ENCODE data around the gene PIGK. TPM values are rescaled to one million over a fixed set of nuclear protein-coding genes. Genes with fewer than 3 reads are reported as not detected.
A peak's percentile ranks its signal among the peaks of the same experiment; 100 is the strongest.

The PIGK gene
- total RNA-seq, 1 donor from 2014 or later, result 21.9 TPM

DNA sequence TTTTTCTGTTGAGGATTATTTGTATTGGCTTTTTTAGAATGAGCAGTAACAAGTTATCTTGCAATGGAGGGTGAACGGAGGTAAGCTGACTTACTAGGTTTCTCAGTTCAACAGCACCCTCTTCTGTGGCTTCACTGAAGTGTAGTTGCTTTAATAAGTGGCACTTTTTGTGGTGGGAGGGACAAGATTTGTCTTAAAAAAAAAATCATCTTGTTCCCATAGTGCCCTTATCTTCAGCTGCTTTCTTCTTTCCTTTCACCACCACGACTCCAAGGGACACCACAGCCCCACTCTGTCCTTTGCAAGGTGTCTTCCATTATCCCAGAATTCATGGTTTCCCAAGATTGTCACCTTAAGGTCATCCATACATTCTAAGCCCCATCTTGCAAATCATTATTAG is 92.9 kb downstream of the PIGK start:
- H3K27me3 Mint-ChIP-seq, result no peaks in the 10 kb centered on the region
- H3K9me3 Mint-ChIP-seq, result no peaks in the 10 kb centered on the region
- TF ChIP-seq CTCF (conservative IDR thresholded peaks at IDR 0.05), result peak; percentile 86
- H3K4me3 Mint-ChIP-seq, result no peak overlapping the region
- H3K27ac Mint-ChIP-seq, result no peak overlapping the region
- DNase-seq (ENCODE audit: extremely low spot score, unreplicated experiment), result no peak
- no peaks in the 10 kb centered on the region for H3K4me1 Mint-ChIP-seq (ENCODE audit: unreplicated experiment)
- no peaks in the 10 kb centered on the region for H3K36me3 Mint-ChIP-seq

- Mint-ChIP-seq H3K36me3 (no peaks in the 10 kb centered on the region), H3K9me3 (no peaks in the 10 kb centered on the region), H3K4me3 (no peak overlapping the region), H3K4me1 (ENCODE audit: unreplicated experiment) (no peaks in the 10 kb centered on the region), H3K27ac (no peak overlapping the region), H3K27me3 (no peaks in the 10 kb centered on the region)
- TF ChIP-seq CTCF (conservative IDR thresholded peaks at IDR 0.05), result no peak
- no peak for DNase-seq (ENCODE audit: extremely low spot score, unreplicated experiment)
Observed at GRCh38 chr1:77121503-77121902, 97.7 kb downstream of the PIGK start.

DNA sequence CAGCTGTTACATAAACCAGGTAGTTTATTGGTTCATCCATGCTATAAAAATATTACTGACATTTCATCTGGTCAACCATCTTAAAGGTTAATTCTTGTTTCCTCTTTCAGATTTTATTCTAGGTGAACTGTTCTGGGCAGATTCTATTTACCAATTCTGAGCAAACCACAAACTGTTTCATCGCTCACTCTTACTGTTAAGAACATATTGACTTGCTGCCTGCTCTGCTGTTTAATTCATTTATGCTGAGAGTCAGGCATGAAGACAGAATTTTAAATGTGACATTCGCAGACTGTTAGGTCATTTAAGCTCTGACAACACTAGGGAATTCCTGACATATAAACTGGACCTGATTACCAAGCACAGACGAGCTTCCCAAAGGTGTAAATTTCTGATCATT is 98.3 kb downstream of the PIGK start:
- no peak for DNase-seq (ENCODE audit: extremely low spot score, unreplicated experiment)
- H3K9me3 Mint-ChIP-seq, result no peaks in the 10 kb centered on the region
- H3K27me3 Mint-ChIP-seq, result no peaks in the 10 kb centered on the region
- H3K27ac Mint-ChIP-seq, result no peak overlapping the region
- H3K36me3 Mint-ChIP-seq, result no peaks in the 10 kb centered on the region
- no peaks in the 10 kb centered on the region for H3K4me1 Mint-ChIP-seq (ENCODE audit: unreplicated experiment)
- TF ChIP-seq CTCF (conservative IDR thresholded peaks at IDR 0.05), result no peak
- no peak overlapping the region for H3K4me3 Mint-ChIP-seq

DNA sequence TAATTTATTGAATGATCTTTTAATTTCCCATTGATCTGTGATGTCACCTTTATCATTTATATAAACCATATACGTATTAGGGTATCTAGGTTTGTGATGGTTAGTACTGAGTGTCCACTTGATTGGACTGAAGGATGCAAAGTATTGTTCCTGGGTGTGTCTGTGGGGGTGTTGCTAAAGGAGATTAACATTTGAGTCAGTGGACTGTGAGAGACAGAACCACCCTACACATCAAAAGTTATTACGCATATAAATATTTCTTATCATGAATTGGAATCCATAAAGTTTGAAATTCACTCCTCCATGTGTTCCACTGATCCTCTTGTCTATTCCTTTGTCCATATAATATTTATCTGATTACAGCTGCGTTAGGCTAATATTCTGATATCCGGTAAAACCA is 100.5 kb downstream of the PIGK start:
- Mint-ChIP-seq H3K4me3 (no peak overlapping the region), H3K36me3 (no peaks in the 10 kb centered on the region), H3K9me3 (no peaks in the 10 kb centered on the region), H3K4me1 (ENCODE audit: unreplicated experiment) (no peaks in the 10 kb centered on the region), H3K27me3 (no peaks in the 10 kb centered on the region), H3K27ac (no peak overlapping the region)
- no peak for DNase-seq (ENCODE audit: extremely low spot score, unreplicated experiment)
- no peak for TF ChIP-seq CTCF (conservative IDR thresholded peaks at IDR 0.05)

DNA sequence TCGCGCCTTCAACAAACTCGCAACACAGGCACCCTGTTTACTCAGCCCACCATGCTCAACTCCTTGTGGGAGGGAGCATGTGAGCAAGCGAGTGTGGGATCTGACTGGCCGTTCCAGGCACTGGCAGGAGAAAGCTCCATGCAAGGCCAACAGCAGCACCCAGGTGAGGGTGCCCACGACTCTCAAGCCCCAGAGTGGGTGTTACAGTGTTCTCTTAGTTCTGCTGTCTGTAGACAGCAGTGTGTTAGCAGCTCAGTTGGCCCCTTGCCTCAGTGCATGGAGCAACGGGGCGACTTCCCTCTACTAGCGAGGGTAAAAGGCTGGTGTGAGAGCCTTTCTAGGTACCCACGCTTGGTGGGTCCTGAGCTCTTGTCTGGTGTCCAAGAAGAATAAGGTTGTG is 114.6 kb downstream of the PIGK start:
- H3K4me3 Mint-ChIP-seq, result no peak overlapping the region
- no peak for DNase-seq (ENCODE audit: extremely low spot score, unreplicated experiment)
- no peaks in the 10 kb centered on the region for H3K27me3 Mint-ChIP-seq
- no peaks in the 10 kb centered on the region for H3K4me1 Mint-ChIP-seq (ENCODE audit: unreplicated experiment)
- H3K27ac Mint-ChIP-seq, result no peak overlapping the region
- H3K9me3 Mint-ChIP-seq, result no peaks in the 10 kb centered on the region
- H3K36me3 Mint-ChIP-seq, result no peaks in the 10 kb centered on the region
- TF ChIP-seq CTCF (conservative IDR thresholded peaks at IDR 0.05), result no peak

DNA sequence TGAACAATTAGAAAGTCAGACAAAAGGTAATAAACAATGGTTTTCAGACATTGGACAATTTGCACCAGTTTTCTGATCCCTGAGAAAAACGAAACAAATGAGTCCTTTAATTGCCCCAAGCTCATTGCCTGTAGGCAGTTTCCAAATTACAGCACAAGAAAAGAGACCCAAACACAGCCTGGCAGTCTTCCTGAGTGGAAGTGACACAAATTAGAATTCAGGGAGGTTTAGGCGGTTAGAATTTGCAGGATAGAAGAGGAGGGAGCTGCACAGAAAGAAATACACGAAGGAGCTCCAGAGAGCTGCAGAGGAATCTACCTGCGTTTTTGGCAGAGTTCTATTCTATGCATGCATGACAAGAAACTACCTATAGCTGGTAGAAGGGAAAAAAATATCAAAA is 115.7 kb downstream of the PIGK start:
- no peaks in the 10 kb centered on the region for H3K36me3 Mint-ChIP-seq
- H3K27me3 Mint-ChIP-seq, result no peaks in the 10 kb centered on the region
- TF ChIP-seq CTCF (conservative IDR thresholded peaks at IDR 0.05), result no peak
- no peaks in the 10 kb centered on the region for H3K9me3 Mint-ChIP-seq
- no peaks in the 10 kb centered on the region for H3K4me1 Mint-ChIP-seq (ENCODE audit: unreplicated experiment)
- no peak overlapping the region for H3K4me3 Mint-ChIP-seq
- H3K27ac Mint-ChIP-seq, result no peak overlapping the region
- no peak for DNase-seq (ENCODE audit: extremely low spot score, unreplicated experiment)
